Natural killer cell treated with Interleukin-12 subunit alpha and Interleukin-12 subunit beta and Interleukin-15 and Interleukin-18, amount 100 ng/mL, for 72 hours (primary cell): Measurements from ENCODE around the gene SMARCD3. TPM values are rescaled to one million over a fixed set of nuclear protein-coding genes. Genes with fewer than 3 reads are reported as not detected.

ENCODE experiments used
- ATAC-seq, 2 donors: fragments of 150-1000 bp; cut with Tn5 transposase in 1 of 2; sonication (Bioruptor Pico), chemical (Tn5 transposase) in 1 of 2; 2 replicates each; pipeline ENCODE4 v1.10.0; 2021
- DNase-seq: peaks from one replicate; pipeline ENCODE4 v3.0.0; 2022; ENCODE audit warnings: low spot score
- H3K27ac Mint-ChIP-seq, 2 donors: 1 replicate in 1 of 2; 2 replicates in 1 of 2; pipeline ENCODE4 v1.8.0; 2022; ENCODE audit warnings: mixed read lengths in 2 of 2, mild to moderate bottlenecking in 1 of 2, moderate library complexity in 1 of 2
- H3K27me3 Mint-ChIP-seq, 2 donors: 1 replicate in 1 of 2; 2 replicates in 1 of 2; pipeline ENCODE4 v1.8.0; 2022; ENCODE audit warnings: mixed read lengths in 2 of 2
- H3K36me3 Mint-ChIP-seq: one replicate; pipeline ENCODE4 v1.8.0; 2022; ENCODE audit warnings: mixed read lengths
- H3K4me1 Mint-ChIP-seq, 2 donors: 1 replicate in 1 of 2; 2 replicates in 1 of 2; pipeline ENCODE4 v1.8.0; 2022; ENCODE audit warnings: low read depth in 2 of 2, mixed read lengths in 2 of 2, mild to moderate bottlenecking in 1 of 2
- H3K4me3 Mint-ChIP-seq: one replicate; pipeline ENCODE4 v1.8.0; 2022; ENCODE audit warnings: mixed read lengths
- H3K9me3 Mint-ChIP-seq: 2 replicates; pipeline ENCODE4 v1.8.0; 2022; ENCODE audit warnings: mixed read lengths
- total RNA-seq, 2 donors: library from RNA; stranded (reverse); gene quantifications; one replicate each; pipeline ENCODE4 v1.2.3, GENCODE V29; 2022

SMARCD3 gene
- total RNA-seq, 2 donors from 2014 or later: 0.93 to 1.2 TPM

GRCh38 chr7:151276666-151277590 is 28.4 kb upstream of the SMARCD3 start:
- DNase-seq (no peak), ATAC-seq (peak; percentile 72 to 78)
- Mint-ChIP-seq H3K9me3 (no peaks in the 10 kb centered on the region), H3K27me3 (peaks cover 13 to 17% of the 10 kb centered on the region in 2 donors), H3K4me1 (peaks cover 12 to 26% of the 10 kb centered on the region in 2 donors), H3K36me3 (no peaks in the 10 kb centered on the region), H3K4me3 (peak overlapping the region; percentile 42), H3K27ac (no peak overlapping the region)

DNA sequence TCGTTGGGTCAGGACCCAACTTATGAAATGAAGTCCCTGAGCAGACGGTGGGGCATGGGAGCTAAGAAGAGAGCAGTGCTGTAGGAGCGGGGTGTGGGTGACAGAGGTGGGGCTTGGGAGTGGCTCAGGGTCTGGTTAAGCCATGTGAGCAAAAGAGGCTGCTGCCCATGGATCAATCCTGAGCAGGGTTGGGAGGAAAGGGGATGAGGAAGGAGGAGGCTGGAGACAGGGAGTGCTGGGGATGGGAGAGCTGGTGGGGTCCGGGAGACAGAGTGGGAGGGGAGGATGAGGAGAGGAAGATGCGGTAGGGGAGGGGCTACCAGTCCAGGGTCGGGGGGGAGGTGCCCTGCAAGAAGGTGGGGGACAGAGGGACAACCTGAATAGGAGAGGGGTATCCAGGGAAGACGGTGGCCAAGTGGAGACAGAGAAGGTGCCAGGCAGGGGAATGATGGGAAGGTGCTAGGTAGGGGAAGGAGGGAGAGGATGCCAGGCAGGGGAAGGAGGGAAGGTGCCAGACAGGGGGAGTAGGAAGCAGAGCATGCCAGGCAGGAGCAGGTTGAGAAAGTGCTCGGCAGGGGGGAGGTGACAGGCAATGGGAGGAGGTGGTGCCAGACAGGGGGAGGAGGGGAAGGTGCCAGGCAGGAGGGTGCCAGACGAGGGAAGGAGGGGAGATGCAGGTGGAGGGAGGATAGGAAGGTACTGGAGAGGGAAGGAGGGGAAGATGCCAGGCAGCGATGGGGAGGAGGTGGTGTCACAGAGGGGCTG is 27.5 kb upstream of the SMARCD3 start:
- H3K27ac Mint-ChIP-seq: no peak overlapping the region
- no peaks in the 10 kb centered on the region for H3K36me3 Mint-ChIP-seq
- H3K27me3 Mint-ChIP-seq: peaks cover 13 to 17% of the 10 kb centered on the region in 2 donors
- H3K4me3 Mint-ChIP-seq: peak overlapping the region; percentile 42
- no peak for DNase-seq
- H3K9me3 Mint-ChIP-seq: no peaks in the 10 kb centered on the region
- peaks cover 12 to 26% of the 10 kb centered on the region in 2 donors for H3K4me1 Mint-ChIP-seq
- no peak for ATAC-seq

DNA sequence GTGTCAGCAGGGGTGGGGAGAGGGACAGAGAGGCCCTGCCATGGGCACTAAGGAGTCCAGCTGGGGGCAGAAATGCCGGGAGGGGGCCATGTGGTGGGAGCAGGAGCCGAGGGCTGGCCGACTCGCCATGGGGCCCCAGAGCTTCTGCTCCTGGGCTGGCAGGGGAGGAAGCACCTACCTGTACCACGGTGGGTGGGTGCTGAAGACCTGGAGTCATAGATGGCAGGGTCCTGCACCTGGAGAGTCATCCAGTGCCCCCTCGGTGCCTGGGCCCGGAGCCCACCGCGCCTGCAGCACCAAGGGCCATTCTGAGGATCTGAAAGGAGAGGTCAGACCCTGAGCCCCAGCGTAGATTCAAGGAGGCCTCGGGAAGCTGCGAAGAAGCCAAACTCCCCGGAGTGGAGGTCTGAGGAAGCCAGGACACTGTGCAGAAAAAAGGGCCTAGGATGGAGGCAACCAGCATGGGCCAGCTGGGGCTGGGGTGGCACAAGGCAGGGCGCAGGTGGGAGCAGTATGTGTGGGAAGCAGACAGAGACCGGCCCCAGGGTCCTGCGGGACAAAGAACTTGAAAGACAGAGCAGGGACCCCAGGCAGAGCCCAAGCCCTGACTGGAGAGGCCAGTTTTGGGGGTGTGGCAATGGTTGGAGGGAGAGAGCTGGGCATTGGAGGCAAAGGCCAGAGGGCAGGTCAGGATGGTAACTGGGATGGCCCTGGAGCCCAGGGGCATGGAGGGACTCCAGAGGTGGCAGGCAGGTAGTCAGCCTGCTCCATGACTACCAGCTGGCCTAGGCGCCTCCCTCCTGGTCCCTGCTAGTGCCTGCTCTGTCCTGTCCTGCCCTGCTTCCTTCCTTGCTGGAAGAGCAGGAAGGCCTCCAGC is 26.7 kb upstream of the SMARCD3 start:
- no peaks in the 10 kb centered on the region for H3K9me3 Mint-ChIP-seq
- H3K36me3 Mint-ChIP-seq: no peaks in the 10 kb centered on the region
- DNase-seq (no peak), ATAC-seq (no peak)
- peaks cover 13 to 17% of the 10 kb centered on the region in 2 donors for H3K27me3 Mint-ChIP-seq
- peak overlapping the region; percentile 42 for H3K4me3 Mint-ChIP-seq
- peak overlapping the region in 1 of 2 donors; percentile 47 for H3K27ac Mint-ChIP-seq
- peaks cover 12 to 26% of the 10 kb centered on the region in 2 donors for H3K4me1 Mint-ChIP-seq

- peaks cover 12 to 26% of the 10 kb centered on the region in 2 donors for H3K4me1 Mint-ChIP-seq
- H3K4me3 Mint-ChIP-seq: no peak overlapping the region
- DNase-seq (no peak), ATAC-seq (no peak)
- no peaks in the 10 kb centered on the region for H3K9me3 Mint-ChIP-seq
- H3K27ac Mint-ChIP-seq: peak overlapping the region in 1 of 2 donors; percentile 47
- H3K27me3 Mint-ChIP-seq: peaks cover 13 to 17% of the 10 kb centered on the region in 2 donors
- no peaks in the 10 kb centered on the region for H3K36me3 Mint-ChIP-seq
Measured at GRCh38 chr7:151274396-151274795, 25.9 kb upstream of the SMARCD3 start.

GRCh38 chr7:151273651-151274390 is 25.3 kb upstream of the SMARCD3 start:
- no peaks in the 10 kb centered on the region for H3K36me3 Mint-ChIP-seq
- H3K9me3 Mint-ChIP-seq: no peaks in the 10 kb centered on the region
- H3K27ac Mint-ChIP-seq: peak overlapping the region in 1 of 2 donors; percentile 47
- peaks cover 12 to 26% of the 10 kb centered on the region in 2 donors for H3K4me1 Mint-ChIP-seq
- DNase-seq (no peak), ATAC-seq (no peak)
- peaks cover 11% of the 10 kb centered on the region in 2 donors for H3K27me3 Mint-ChIP-seq
- H3K4me3 Mint-ChIP-seq: no peak overlapping the region

- H3K9me3 Mint-ChIP-seq: no peaks in the 10 kb centered on the region
- peaks cover 7 to 8% of the 10 kb centered on the region in 2 donors for H3K27me3 Mint-ChIP-seq
- DNase-seq: no peak
- no peak for ATAC-seq
- no peak overlapping the region for H3K27ac Mint-ChIP-seq
- no peak overlapping the region for H3K4me3 Mint-ChIP-seq
- no peaks in the 10 kb centered on the region for H3K36me3 Mint-ChIP-seq
- peaks cover 12 to 24% of the 10 kb centered on the region in 2 donors for H3K4me1 Mint-ChIP-seq
Measured at GRCh38 chr7:151272877-151273276, 24.4 kb upstream of the SMARCD3 start.

DNA sequence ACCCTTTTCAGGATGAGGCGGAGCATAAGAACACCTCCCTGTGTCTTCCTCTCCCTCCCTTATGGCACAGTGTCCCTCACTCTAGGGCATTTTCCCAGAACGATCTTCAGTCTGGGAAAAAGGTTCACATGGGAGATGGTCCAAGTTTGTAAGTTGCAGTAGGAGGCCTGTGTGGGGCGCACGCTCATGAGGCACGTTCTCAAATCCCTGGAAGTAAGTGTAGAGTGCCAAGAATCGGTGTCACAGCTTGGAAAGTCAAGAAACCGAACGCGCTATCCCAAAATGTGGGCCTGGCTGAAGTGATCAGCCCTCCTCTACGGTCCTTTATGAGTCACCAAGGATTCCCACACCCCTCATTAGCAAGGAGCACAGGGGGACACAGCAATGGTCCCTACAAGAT is 23.9 kb upstream of the SMARCD3 start:
- Mint-ChIP-seq H3K4me1 (peaks cover 12 to 22% of the 10 kb centered on the region in 2 donors), H3K36me3 (no peaks in the 10 kb centered on the region), H3K27me3 (peaks cover 6 to 7% of the 10 kb centered on the region in 2 donors), H3K4me3 (no peak overlapping the region), H3K9me3 (no peaks in the 10 kb centered on the region), H3K27ac (peak overlapping the region in 1 of 2 donors; percentile 30)
- ATAC-seq: no peak
- DNase-seq: no peak

GRCh38 chr7:151271699-151272355 is 23.3 kb upstream of the SMARCD3 start:
- ATAC-seq (peak; percentile 47 to 78), DNase-seq (no peak)
- H3K36me3 Mint-ChIP-seq: no peaks in the 10 kb centered on the region
- H3K27ac Mint-ChIP-seq: peak overlapping the region in 1 of 2 donors; percentile 30
- peaks cover 12 to 18% of the 10 kb centered on the region in 2 donors for H3K4me1 Mint-ChIP-seq
- no peaks in the 10 kb centered on the region for H3K9me3 Mint-ChIP-seq
- no peak overlapping the region for H3K4me3 Mint-ChIP-seq
- peaks cover 6 to 7% of the 10 kb centered on the region in 2 donors for H3K27me3 Mint-ChIP-seq

- Mint-ChIP-seq H3K36me3 (no peaks in the 10 kb centered on the region), H3K4me1 (peaks cover 6 to 8% of the 10 kb centered on the region in 2 donors), H3K27ac (no peak overlapping the region), H3K27me3 (peaks cover 0 to 2% of the 10 kb centered on the region in 2 donors), H3K4me3 (no peak overlapping the region), H3K9me3 (no peaks in the 10 kb centered on the region)
- no peak for ATAC-seq
- DNase-seq: no peak
Measured at GRCh38 chr7:151269511-151269910, 21.0 kb upstream of the SMARCD3 start.

DNA sequence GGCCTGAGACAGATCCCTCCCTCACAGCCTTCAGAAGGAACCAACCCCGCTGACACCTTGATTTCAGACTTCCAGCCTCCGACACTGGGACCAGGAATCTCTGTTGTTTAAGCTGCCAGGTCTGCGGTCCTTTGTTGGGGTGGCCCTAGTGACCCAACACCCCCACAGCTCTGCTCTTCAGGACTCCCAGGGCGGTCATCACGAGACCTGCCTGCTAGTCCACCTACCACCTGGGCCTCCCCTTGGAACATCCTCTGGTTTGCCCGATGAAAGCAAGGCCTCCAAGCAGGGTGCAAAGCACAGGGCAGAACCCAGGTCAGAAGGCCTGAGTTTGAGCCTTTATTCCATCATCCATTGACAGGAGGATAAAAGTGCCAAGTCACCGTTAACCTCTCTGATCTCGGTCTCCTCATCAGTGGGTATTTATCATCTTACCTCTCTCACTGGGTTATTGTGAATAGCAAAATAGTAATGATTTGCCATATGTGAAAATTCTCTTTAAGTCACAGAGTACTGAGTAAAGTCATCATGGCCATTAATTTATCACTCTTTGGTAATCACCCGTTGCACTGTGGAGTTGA is 16.9 kb upstream of the SMARCD3 start:
- Mint-ChIP-seq H3K4me1 (no peaks in the 10 kb centered on the region), H3K27me3 (peaks cover 0 to 5% of the 10 kb centered on the region in 2 donors), H3K4me3 (no peak overlapping the region), H3K9me3 (no peaks in the 10 kb centered on the region), H3K27ac (no peak overlapping the region), H3K36me3 (no peaks in the 10 kb centered on the region)
- no peak for ATAC-seq
- no peak for DNase-seq

DNA sequence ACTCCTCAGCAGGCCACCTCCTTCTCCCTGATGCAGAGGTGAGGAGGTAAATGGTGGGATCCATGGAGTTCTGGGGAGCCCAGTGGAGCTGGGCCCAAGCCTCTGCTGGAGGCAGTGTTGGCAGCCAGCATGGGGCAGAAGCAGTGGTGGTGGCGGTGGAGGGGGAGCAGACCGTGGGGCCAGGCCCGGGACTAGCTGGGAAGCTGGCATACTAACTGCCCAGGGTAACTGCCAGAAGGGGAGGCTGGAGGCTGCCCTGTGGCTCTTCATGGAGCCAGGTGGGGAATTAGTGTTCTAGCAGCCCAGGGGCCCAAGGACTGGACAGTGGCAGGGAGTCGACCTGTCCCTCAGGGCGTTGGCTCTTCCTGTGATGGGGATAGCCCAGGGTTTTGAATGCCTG is 16.1 kb upstream of the SMARCD3 start:
- peak; percentile 41 for DNase-seq
- Mint-ChIP-seq H3K27me3 (peaks cover 0 to 5% of the 10 kb centered on the region in 2 donors), H3K4me3 (no peak overlapping the region), H3K4me1 (no peaks in the 10 kb centered on the region), H3K9me3 (no peaks in the 10 kb centered on the region), H3K36me3 (no peaks in the 10 kb centered on the region), H3K27ac (no peak overlapping the region)
- no peak for ATAC-seq

- no peaks in the 10 kb centered on the region for H3K9me3 Mint-ChIP-seq
- H3K27ac Mint-ChIP-seq: no peak overlapping the region
- DNase-seq (no peak), ATAC-seq (no peak)
- H3K4me1 Mint-ChIP-seq: no peaks in the 10 kb centered on the region
- peaks cover 19 to 25% of the 10 kb centered on the region in 2 donors for H3K27me3 Mint-ChIP-seq
- no peaks in the 10 kb centered on the region for H3K36me3 Mint-ChIP-seq
- H3K4me3 Mint-ChIP-seq: no peak overlapping the region
Measured at GRCh38 chr7:151261529-151261928, 13.0 kb upstream of the SMARCD3 start.
